CD14-positive monocyte (primary cell): ENCODE measurements around the gene TTC7B. TPM values are rescaled to one million over a fixed set of nuclear protein-coding genes. Genes with fewer than 3 reads are reported as not detected.
A peak's percentile ranks its signal among the peaks of the same experiment; 100 is the strongest.

Experiments
- DNase-seq, 3 donors: peaks; one replicate each; pipeline ENCODE4 v3.0.0-alpha.2; 2011 to 2022
- H2AFZ ChIP-seq: 2 replicates; pipeline ENCODE4 v1.6.0; 2012; ENCODE audit warnings: mild to moderate bottlenecking, low read depth, low read length, inconsistent platforms; ENCODE audit not compliant: insufficient read depth, poor library complexity, severe bottlenecking
- H3K27ac ChIP-seq, 2 donors: 1 replicate in 1 of 2; 2 replicates in 1 of 2; pipeline ENCODE4 v1.5.1; 2012 to 2013; ENCODE audit warnings: low read length in 2 of 2, control low read depth in 1 of 2, inconsistent platforms in 1 of 2, low read depth in 1 of 2, mild to moderate bottlenecking in 1 of 2
- H3K27me3 ChIP-seq, 2 donors: one replicate each; pipeline versions ENCODE4 v1.6.0 to v1.6.1; 2011 to 2013; ENCODE audit warnings: low read length in 2 of 2; ENCODE audit not compliant: control insufficient read depth in 2 of 2, insufficient read depth in 2 of 2
- H3K36me3 ChIP-seq, 2 donors: replicated peaks in 1 of 2; 1 replicate in 1 of 2; 2 replicates in 1 of 2; pipeline versions ENCODE4 v1.5.1 to v1.6.1; 2012 to 2013; ENCODE audit warnings: low read length in 2 of 2, control low read depth in 1 of 2, inconsistent platforms in 1 of 2, mild to moderate bottlenecking in 1 of 2; ENCODE audit not compliant: insufficient read depth in 2 of 2, control insufficient read depth in 1 of 2
- H3K4me1 ChIP-seq, 2 donors: 1 replicate in 1 of 2; 2 replicates in 1 of 2; pipeline versions ENCODE4 v1.5.1 to v1.6.1; 2012 to 2013; ENCODE audit warnings: low read length in 2 of 2, control low read depth in 1 of 2, inconsistent platforms in 1 of 2, mild to moderate bottlenecking in 1 of 2, moderate library complexity in 1 of 2; ENCODE audit not compliant: insufficient read depth in 2 of 2, control insufficient read depth in 1 of 2
- H3K4me2 ChIP-seq: replicated peaks from 2 replicates; pipeline ENCODE3; 2012; ENCODE audit warnings: low read length, moderate library complexity, mild to moderate bottlenecking; ENCODE audit not compliant: poor library complexity, severe bottlenecking; ENCODE audit errors: extremely low read depth
- H3K4me3 ChIP-seq, 3 experiments: fragments of 200-600 bp in 1 of 3; sonication (generic) in 1 of 3; replicated peaks in 1 of 3; 1 replicate in 2 of 3; 2 replicates in 1 of 3; pipeline ENCODE4 v1.5.1; 2011 to 2013; ENCODE audit warnings: low read length in 3 of 3, mild to moderate bottlenecking in 3 of 3, control low read depth in 2 of 3, low read depth in 2 of 3, inconsistent platforms in 1 of 3, moderate library complexity in 1 of 3
- H3K79me2 ChIP-seq: 2 replicates; pipeline ENCODE4 v1.6.0; 2012; ENCODE audit warnings: mild to moderate bottlenecking, control low read depth, inconsistent platforms, low read length, moderate library complexity; ENCODE audit not compliant: insufficient read depth
- H3K9ac ChIP-seq: 2 replicates; pipeline ENCODE4 v1.6.0; 2017; ENCODE audit warnings: low read length, mild to moderate bottlenecking; ENCODE audit not compliant: insufficient read depth, poor library complexity, severe bottlenecking
- H3K9me3 ChIP-seq, 2 donors: replicated peaks in 1 of 2; 1 replicate in 1 of 2; 2 replicates in 1 of 2; pipeline versions ENCODE4 v1.5.1 to v1.6.1; 2012 to 2013; ENCODE audit warnings: low read length in 2 of 2, control low read depth in 1 of 2; ENCODE audit not compliant: control insufficient read depth in 1 of 2, insufficient read depth in 1 of 2
- H4K20me1 ChIP-seq: 2 replicates; pipeline ENCODE4 v1.6.0; 2012; ENCODE audit warnings: mild to moderate bottlenecking, low read length, control low read depth, moderate library complexity; ENCODE audit not compliant: insufficient read depth
- H3K27ac Mint-ChIP-seq, 7 donors: one replicate each; pipeline ENCODE4 v1.8.0; 2020; ENCODE audit warnings: mild to moderate bottlenecking in 7 of 7, mixed read lengths in 7 of 7, moderate library complexity in 6 of 7, inconsistent platforms in 2 of 7
- H3K27me3 Mint-ChIP-seq, 3 donors: one replicate each; pipeline ENCODE4 v1.8.0; 2021 to 2022; ENCODE audit warnings: low read depth in 3 of 3, mild to moderate bottlenecking in 3 of 3, mixed read lengths in 3 of 3, moderate library complexity in 3 of 3, inconsistent platforms in 1 of 3
- H3K36me3 Mint-ChIP-seq, 2 donors: one replicate each; pipeline ENCODE4 v1.8.0; 2020; ENCODE audit warnings: mixed read lengths in 2 of 2, inconsistent platforms in 1 of 2, mild to moderate bottlenecking in 1 of 2
- H3K4me1 Mint-ChIP-seq: one replicate; pipeline ENCODE4 v1.8.0; 2020; ENCODE audit warnings: mild to moderate bottlenecking, mixed read lengths
- H3K4me3 Mint-ChIP-seq, 2 donors: one replicate each; pipeline ENCODE4 v1.8.0; 2020; ENCODE audit warnings: mild to moderate bottlenecking in 2 of 2, mixed read lengths in 2 of 2, moderate library complexity in 1 of 2
- H3K9me3 Mint-ChIP-seq, 7 donors: one replicate each; pipeline ENCODE4 v1.8.0; 2020 to 2022; ENCODE audit warnings: mixed read lengths in 7 of 7, mild to moderate bottlenecking in 6 of 7, moderate library complexity in 6 of 7, inconsistent platforms in 2 of 7
- CTCF ChIP-seq: fragments of 200-600 bp; IDR thresholded peaks from one replicate; pipeline ENCODE4 v1.8.0; 2022; ENCODE audit warnings: antibody characterized with exemption, mild to moderate bottlenecking
- WGBS: methylation state at CpG from one replicate; pipeline ENCODE4 v1.1.5; 2013; ENCODE audit warnings: missing lambda C conversion rate; ENCODE audit not compliant: insufficient coverage; 5-methylcytosine and 5-hydroxymethylcytosine counted together
- intact Hi-C, 2 donors: fragments of 100-400 bp; cut with micrococcal nuclease; formaldehyde crosslinking; loops; one replicate each; pipeline versions ENCODE4 v1.15.0 to v1.15.1; 2023
- polyA plus RNA-seq, 3 donors: library from polyadenylated mRNA; depleted of rRNA in 1 of 3; unstranded in 2 of 3; stranded (reverse) in 1 of 3; fragments of 300-500 nt in 2 of 3; fragments of >200 nt in 1 of 3; fragmentation: Illumina TruSeq in 2 of 3; gene quantifications; 1 replicate in 2 of 3; 2 replicates in 1 of 3; pipeline ENCODE4 v1.2.3, GENCODE V29; 2012 to 2021

TTC7B gene
- polyA plus RNA-seq, 3 donors, result 0.87 to 2.6 (median 1.2) TPM

- H3K27me3 Mint-ChIP-seq, result peaks cover 2 to 7% (median 6%) of the 10 kb centered on the region in 3 donors
- peak overlapping the region in 1 of 2 donors; percentile 90 for H3K27ac ChIP-seq
- peaks cover 4 to 23% (median 9%) of the 10 kb centered on the region in 7 donors for H3K9me3 Mint-ChIP-seq
- H4K20me1 ChIP-seq, result no peaks in the 10 kb centered on the region
- H3K27ac Mint-ChIP-seq, result peak overlapping the region in 5 of 7 donors; percentile 52 to 90 (median 62)
- H3K4me3 Mint-ChIP-seq, result no peak overlapping the region
- intact Hi-C loops, result loop anchor here in 1 of 2 donors (5.0 to 10.0 kb wide), 2 partner anchors 72 to 425 kb away; no protein-coding TSS in a partner anchor
- no peaks in the 10 kb centered on the region for H3K36me3 ChIP-seq
- no peak for TF ChIP-seq CTCF
- H3K9me3 ChIP-seq, result peaks cover 0 to 10% of the 10 kb centered on the region in 2 donors
- WGBS, result 88% methylated on average over 3 of the region's 4 CpGs
- H3K4me3 ChIP-seq, result no peak overlapping the region
- H3K4me1 ChIP-seq, result peaks cover 20 to 23% of the 10 kb centered on the region in 2 donors
- no peak overlapping the region for H3K4me2 ChIP-seq
- H3K9ac ChIP-seq, result no peak overlapping the region
- H2AFZ ChIP-seq, result no peak overlapping the region
- H3K79me2 ChIP-seq, result no peaks in the 10 kb centered on the region
- peaks cover 19% of the 10 kb centered on the region for H3K4me1 Mint-ChIP-seq
- DNase-seq, result no peak
- H3K36me3 Mint-ChIP-seq, result no peaks in the 10 kb centered on the region
- H3K27me3 ChIP-seq, result no peaks in the 10 kb centered on the region
Observed at GRCh38 chr14:90829677-90830076, 13.4 kb upstream of the TTC7B start.

- no peaks in the 10 kb centered on the region for H3K27me3 ChIP-seq
- Mint-ChIP-seq H3K36me3 (no peaks in the 10 kb centered on the region), H3K4me3 (peak overlapping the region; percentile 72 to 85), H3K27me3 (peaks cover 2 to 8% (median 6%) of the 10 kb centered on the region in 3 donors), H3K9me3 (peaks cover 8 to 31% (median 17%) of the 10 kb centered on the region in 7 donors), H3K4me1 (peaks cover 19% of the 10 kb centered on the region), H3K27ac (peak overlapping the region; percentile 90 to 95 (median 93))
- H3K4me3 ChIP-seq, result peak overlapping the region; percentile 39 to 75 (median 44)
- peak overlapping the region; percentile 86 to 90 for H3K27ac ChIP-seq
- 72% methylated on average over 8 of the region's 17 CpGs for WGBS
- H3K9me3 ChIP-seq, result peaks cover 6 to 18% of the 10 kb centered on the region in 2 donors
- peaks cover 20 to 23% of the 10 kb centered on the region in 2 donors for H3K4me1 ChIP-seq
- intact Hi-C loops, result loop anchor here in 1 of 2 donors (5.0 to 10.0 kb wide), 2 partner anchors 72 to 424 kb away; no protein-coding TSS in a partner anchor
- no peaks in the 10 kb centered on the region for H3K36me3 ChIP-seq
- peak overlapping the region; percentile 88 for H3K4me2 ChIP-seq
- TF ChIP-seq CTCF, result no peak
- peak overlapping the region; percentile 53 for H3K9ac ChIP-seq
- H3K79me2 ChIP-seq, result no peaks in the 10 kb centered on the region
- peak overlapping the region; percentile 89 for H2AFZ ChIP-seq
- no peaks in the 10 kb centered on the region for H4K20me1 ChIP-seq
- peak; percentile 70 to 85 (median 71) for DNase-seq
Observed at GRCh38 chr14:90828642-90829487, 12.6 kb upstream of the TTC7B start.
